NCI-H82 treated with DMSO at 0.1 percent for 48 hours (cell line): ENCODE measurements around the gene CD84.
"Not testable (repeated sequence)": the region's sequence is repeated elsewhere in the genome, so short reads cannot be mapped to it uniquely, and the experiment has no call there.

ENCODE experiments used
- DNase-seq: peaks from one replicate; lab custom pipeline; 2025; ENCODE audit not compliant: unreplicated experiment; lab: John Stamatoyannopoulos, UW

The CD84 gene

DNA sequence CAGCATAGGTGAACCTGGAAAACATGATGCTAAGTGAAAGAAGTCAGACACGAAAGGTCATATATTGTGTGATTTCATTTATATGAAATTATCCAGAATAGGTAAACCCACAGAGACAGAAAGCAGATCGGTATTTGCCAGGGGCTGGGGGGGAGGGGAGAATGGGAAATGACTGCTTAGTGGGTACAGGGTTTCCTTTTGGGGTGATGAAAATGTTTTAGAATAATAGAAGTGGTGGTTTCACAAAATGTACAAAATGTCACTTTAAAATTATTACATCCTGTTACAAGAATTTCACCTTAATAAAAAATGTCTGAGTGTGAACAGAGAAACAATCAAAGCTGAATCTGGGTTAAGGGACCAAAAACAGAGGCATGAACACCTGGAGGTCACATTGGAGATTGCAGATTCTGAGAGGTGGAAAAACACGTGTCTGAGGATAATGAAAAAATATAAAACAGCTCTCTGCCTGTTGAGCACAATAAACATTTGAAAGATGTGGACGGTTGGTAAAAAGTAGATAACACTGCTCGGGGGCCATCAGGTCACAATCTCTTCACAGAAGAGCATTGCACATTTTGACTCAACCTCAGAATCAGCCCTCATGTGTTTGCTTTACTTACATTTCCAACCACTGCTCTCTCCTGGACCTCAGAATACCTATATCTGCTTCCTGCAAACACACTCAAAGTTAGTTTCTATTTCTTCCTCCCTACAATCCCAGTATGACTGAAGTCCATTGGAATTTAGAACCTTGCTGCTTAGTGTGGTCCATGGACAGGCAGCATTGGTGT is 59.5 kb downstream of the CD84 start:
- no peak for DNase-seq

DNA sequence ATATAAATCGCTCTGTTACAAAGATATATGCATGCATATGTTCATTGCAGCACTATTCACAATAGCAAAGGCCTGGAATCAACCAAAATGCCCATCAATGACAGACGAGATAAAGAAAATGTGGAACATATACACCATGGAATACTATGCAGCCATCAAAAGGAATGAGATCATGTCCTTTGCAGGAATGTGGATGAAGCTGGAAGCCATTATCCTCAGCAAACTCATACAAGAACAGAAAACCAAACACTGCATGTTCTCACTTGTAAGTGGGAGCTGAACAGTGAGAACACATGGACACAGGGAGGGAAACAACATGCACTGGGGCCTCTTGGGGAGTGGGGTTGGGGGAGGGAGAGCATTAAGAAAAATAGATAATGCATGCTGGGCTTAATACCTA is 61.8 kb downstream of the CD84 start:
- DNase-seq: not testable (repeated sequence)

DNA sequence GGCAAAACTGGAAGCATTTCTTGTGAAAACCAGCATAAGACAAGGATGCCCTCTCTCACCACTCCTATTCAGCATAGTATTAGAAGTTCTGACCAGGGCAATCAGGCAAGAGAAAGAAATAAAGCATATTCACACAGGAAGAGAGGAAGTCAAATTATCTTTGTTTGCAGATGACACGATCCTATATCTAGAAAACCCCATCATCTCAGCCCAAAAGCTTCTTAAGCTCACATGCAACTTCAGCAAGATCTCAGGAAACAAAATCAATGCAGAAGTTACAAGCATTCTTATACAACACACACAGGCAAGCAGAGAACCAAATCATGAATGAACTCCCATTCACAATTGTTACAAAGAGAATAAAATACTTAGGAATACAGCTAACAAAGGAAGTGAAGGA is 63.4 kb downstream of the CD84 start:
- not testable (repeated sequence) for DNase-seq

DNA sequence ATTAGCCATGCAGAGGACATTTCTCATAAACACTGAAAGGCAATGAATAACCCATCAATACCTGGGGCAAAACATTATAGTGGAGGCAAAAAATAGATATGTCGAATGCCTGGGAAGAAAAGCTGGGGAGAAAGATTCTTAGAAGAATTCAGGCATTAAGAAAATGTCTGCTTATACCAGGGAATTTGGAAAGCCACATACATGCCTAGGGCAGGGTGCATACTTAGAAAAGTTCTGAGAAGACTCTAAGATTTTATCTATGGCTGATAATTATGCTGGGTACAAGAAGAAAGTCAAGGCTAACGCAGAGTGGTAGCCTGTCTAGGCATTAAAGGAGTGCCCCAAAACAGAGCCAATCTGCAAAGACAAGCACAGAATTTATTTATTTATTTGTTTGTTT is 74.6 kb downstream of the CD84 start:
- DNase-seq: no peak

DNA sequence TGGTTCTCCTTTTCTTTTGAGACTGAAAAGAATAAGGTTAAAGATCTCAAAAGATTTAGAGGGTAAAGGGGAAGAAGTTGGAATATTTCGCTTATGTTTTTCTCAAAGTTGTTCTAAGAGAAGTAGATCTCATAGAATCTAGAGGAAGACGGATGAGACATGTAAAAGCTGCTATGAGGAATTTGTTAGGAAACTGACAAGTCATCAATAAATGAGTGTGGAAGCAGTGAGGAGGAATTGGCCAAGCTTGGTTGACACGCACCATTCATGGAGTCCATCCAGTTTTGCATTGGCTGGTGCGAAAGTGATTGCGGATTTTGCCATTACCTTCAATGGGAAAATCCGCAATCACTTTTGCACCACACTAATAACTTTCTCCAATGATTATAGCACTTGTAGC is 76.2 kb downstream of the CD84 start:
- DNase-seq: no peak

DNA sequence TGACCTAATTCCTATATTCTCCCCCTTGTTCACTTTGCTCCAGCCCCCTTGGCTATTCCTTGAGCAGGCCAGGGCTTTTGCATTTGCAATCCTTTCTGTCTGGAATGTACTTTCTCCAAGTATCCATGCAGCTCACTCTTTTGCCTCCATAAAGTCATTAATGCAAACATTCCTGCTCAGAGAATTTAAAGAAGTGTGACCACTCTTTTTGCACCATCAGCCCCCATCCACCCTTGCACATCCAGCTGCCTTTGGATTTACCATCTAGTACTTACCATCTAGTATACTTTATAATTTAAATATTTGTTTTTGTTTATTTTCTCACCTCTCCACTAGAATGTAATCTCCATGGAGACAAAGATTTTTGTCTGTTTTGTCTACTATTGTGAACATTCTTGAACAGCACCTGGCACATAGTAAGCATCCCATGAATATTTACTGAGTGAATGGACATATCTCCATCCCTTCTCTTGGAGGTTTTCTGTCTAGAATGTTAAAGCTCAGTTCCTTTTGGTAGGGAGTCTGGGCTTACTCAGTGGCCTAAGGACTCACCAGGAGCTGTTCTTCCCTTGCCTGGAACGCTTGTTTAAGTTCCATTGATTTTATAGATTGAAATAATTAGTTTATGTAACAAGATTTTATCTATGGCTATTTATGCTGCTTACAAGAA is 78.8 kb downstream of the CD84 start:
- no peak for DNase-seq

DNA sequence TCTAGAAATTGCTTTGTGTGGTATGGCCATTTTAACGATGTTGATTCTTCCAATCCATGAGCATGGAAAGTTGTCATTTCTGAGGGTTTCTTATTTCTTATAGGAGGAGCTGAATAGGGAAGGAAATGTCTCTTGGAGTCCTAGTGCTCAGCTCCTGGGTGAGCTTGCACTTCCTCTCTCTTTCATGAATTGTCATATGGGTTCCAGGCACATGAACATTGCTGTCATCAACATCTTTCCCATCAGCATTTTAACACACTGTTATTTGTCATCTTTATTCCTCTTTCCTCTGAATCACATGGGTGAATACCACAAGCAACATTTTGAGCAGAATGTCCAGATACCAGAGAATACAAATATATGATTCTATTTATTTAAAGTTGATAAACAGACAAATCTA is 79.7 kb downstream of the CD84 start:
- DNase-seq: no peak

DNA sequence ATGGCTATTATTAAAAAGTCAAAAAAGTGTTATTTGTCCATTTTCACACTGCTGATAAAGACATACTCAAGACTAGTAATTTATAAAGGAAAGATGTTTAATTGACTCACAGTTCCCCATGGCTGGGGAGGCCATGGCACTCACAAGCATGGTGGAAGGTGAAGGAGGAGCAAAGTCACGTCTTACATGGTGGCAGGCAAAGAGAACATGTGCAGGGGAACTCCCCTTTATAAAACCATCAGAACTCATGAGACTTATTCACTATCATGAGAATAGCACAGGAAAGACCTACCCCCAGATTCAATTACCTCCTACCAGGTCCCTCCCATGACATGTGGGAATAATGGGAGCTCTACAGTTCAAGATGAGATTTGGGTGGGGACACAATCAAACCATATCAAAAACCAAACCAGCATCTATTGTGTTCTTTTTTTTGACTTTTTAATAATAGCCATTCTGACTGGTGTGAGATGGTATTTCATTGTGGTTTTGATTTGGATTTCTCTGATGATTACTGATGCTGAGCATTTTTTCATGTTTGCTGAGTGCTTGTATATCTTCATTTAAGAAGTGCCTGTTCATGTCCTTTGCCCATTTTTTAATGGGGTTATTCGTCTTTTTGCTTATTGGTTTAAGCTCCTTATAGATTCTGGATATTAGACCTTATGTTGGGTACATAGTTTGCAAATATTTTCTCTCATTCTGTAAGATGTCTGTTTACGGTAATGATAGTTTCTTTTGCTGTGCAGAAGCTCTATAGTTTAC is 80.8 kb downstream of the CD84 start:
- DNase-seq: not testable (repeated sequence)

DNA sequence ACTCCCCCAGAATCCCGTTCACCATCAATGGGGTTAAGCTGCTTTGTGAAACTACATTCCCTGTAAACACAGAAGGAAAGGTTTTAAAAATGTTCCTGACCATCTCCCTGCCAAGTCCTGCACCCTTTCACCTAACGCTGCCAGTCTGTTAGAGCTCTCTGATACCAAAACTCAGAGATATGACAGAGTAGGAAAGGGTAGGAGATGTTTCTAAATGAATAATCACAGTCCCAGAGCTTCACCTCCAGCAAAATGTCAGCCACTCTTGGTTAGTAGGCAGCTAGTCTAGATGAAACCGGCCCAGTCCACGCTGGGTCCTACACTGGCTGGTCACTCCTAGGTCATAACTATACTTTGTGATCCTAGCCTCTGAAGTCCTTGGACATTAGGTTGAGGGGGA is 83.0 kb downstream of the CD84 start:
- DNase-seq: no peak

DNA sequence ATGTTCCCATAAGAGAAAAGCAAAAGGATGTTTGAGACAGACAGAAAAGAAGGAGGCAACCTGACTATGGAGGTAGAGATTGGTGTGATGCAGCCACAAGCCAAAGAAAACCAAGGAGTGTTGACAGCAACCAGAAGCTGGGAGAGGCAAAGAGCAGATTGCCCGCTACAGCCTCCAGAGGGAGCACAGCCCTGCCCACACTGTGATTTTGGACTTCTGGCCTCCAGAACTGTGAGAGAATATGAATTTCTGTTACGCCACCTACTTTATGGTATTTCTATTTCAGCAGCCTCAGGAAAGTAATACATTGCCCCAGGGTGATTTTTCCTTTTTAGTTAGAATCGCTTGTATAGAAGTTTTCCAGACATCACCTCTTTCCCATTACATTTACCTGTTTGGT is 84.7 kb downstream of the CD84 start:
- no peak for DNase-seq

DNA sequence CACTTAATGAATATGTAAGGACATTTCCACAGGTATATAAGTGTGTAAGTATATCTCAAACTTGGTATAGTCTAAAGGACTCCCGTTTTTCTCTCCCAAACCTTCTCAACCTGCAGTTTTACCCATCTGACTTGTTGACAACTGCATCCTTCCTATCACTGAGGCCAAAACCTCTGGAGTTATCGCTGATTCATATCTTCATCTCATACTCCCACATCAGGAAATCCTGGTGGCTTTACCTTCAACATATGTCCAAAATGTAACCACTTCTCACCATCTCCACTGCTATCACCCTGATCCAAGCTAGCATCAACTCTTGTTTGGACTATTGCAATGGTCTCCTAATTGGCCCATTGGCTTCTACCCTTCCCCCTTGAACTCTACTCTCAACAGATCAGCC is 86.7 kb downstream of the CD84 start:
- no peak for DNase-seq

DNA sequence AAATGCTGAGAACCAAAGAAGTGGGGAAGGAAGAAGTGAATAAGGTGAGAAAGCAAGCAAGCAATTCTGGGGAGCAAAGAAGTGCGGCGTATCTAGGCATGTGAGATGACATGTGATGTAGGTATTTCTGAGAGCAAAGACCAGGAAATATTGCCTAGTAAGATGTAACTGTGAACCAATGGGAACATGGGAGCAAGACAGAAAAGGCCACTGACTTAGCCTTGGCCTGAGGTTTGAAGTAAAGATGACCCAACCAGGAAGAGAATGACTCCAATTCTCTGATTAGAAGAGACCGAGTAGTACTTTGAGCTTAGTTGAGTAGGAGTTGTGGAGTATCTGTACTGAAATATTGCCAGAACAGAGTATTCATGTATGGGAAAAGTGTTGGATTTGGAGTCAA is 87.3 kb downstream of the CD84 start:
- DNase-seq: no peak
